Memory B cell (primary cell): Measurements from ENCODE around the gene OR2V2.
"Not testable (repeated sequence)": the region's sequence is repeated elsewhere in the genome, so short reads cannot be mapped to it uniquely, and the experiment has no call there.

ENCODE experiments used
- ATAC-seq: fragments of 150-1000 bp; cut with Tn5 transposase; 2 replicates; pipeline ENCODE4 v1.10.0; 2021; ENCODE audit warnings: low read depth, mild to moderate bottlenecking, moderate library complexity
- DNase-seq, 2 donors: peaks; one replicate each; pipeline ENCODE4 v3.0.0; 2022; ENCODE audit warnings: low spot score in 2 of 2
- H3K27ac Mint-ChIP-seq: one replicate; pipeline ENCODE4 v1.8.0; 2022; ENCODE audit warnings: mild to moderate bottlenecking, moderate library complexity, mixed read lengths
- H3K27me3 Mint-ChIP-seq: one replicate; pipeline ENCODE4 v1.8.0; 2022; ENCODE audit warnings: mixed read lengths
- H3K36me3 Mint-ChIP-seq: one replicate; pipeline ENCODE4 v1.8.0; 2022; ENCODE audit warnings: mild to moderate bottlenecking, mixed read lengths
- H3K4me1 Mint-ChIP-seq: one replicate; pipeline ENCODE4 v1.8.0; 2022; ENCODE audit warnings: mixed read lengths
- H3K4me3 Mint-ChIP-seq: one replicate; pipeline ENCODE4 v1.8.0; 2022; ENCODE audit warnings: mild to moderate bottlenecking, moderate library complexity, mixed read lengths
- H3K9me3 Mint-ChIP-seq: one replicate; pipeline ENCODE4 v1.8.0; 2022; ENCODE audit warnings: mixed read lengths

OR2V2 gene

DNA sequence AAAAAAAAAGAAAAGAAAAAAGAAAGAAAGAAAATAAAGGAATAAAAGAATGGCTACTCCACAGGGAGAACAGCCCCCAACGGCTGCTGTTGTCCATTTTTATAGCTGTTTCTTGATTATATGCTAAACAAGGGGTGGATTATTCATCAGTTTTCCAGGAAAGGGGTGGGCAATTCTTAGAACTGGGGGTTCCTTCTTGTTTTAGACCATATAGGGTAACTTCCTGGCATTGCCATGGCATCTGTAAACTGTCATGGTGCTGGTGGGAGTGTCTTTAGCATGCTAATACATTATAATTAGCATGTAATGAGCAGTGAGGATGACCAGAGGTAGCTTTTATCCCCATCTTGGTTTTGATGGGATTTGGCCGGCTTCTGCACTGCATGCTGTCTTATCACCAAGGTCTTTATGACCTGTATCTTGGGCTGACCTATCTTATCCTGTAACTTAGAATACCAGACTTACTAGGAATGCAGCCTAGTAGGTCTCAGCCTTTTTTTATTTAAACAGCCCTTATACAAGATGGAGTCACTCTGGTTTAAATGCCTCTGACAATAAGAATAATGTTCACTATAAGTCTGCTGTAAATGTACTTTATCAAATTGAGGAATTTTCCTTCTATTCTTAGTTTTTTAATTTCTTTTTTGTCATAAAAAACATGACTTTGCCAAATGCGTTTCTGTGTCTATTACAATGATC is 29.0 kb downstream of the OR2V2 start:
- no peak overlapping the region for H3K4me3 Mint-ChIP-seq
- no peaks in the 10 kb centered on the region for H3K36me3 Mint-ChIP-seq
- no peaks in the 10 kb centered on the region for H3K9me3 Mint-ChIP-seq
- ATAC-seq = no peak
- peaks cover 8% of the 10 kb centered on the region for H3K4me1 Mint-ChIP-seq
- H3K27me3 Mint-ChIP-seq = peaks cover 4% of the 10 kb centered on the region
- H3K27ac Mint-ChIP-seq = no peak overlapping the region
- no peak for DNase-seq

DNA sequence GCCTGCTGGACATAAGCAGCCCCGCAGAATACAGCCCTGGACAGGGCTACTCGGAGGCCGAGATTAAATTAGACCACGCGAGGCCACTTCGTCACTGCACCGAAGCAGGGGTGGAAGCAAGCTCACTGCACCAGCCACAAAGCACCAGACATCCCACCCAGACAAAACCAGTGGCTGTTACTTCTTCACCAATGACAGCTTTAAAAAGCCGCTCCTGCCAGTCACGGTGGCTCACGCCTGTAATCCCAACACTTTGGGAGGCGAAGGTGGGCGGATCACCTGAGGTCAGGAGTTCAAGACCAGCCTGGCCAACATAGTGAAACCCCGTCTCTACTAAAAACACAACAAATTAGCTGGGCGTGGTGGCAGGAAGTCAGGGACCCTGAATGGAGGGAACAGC is 30.2 kb downstream of the OR2V2 start:
- not testable (repeated sequence) for H3K36me3 Mint-ChIP-seq, H3K9me3 Mint-ChIP-seq, H3K4me3 Mint-ChIP-seq, DNase-seq, ATAC-seq, H3K27ac Mint-ChIP-seq, H3K27me3 Mint-ChIP-seq
- H3K4me1 Mint-ChIP-seq = peaks cover 14% of the 10 kb centered on the region

DNA sequence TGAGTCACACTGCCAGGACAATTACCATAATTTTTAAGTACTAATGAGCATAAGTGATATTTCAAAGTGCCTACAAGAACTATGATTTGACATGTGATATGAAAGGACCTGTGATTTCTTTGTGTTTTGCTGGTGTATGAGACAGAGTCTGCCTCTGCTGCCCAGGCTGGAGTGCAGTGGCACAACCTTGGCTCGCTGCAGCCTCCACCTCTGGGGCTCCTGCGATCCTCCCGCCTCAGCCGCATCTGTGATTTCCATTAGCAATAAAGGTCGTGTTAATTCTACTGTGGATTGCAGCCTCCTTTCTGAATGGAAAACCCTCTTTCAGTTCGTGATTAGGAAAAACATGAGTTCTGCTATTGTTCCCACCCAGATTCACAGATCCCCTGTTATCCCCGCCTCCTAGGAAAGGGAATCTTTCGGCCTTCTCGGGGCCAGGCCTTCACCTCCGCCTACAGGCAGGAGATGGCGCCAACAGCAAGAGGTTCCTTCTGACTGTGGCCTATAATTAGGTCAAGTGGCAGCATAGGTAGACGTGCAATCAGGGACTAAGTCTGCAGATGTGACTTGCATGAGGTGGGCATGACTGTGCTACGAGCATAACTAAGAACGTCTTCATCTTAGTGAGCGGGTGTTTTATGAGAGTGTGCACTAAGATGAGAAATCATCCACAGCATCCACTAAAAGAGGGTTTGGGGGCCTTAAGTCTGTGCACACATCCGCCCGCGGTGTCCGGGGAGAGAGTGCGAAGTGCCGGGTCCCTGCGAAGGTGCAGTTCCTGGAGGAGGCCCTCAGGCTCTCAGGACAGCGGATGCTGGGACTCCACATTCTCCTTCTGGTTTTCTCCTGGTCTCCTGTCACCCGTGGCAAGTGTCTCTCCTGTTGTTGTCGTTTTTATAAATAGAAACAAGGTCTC is 34.5 kb downstream of the OR2V2 start:
- Mint-ChIP-seq H3K27ac (peak overlapping the region; percentile 60), H3K36me3 (no peaks in the 10 kb centered on the region), H3K4me1 (peaks cover 12% of the 10 kb centered on the region), H3K4me3 (peak overlapping the region; percentile 38), H3K9me3 (peaks cover 1% of the 10 kb centered on the region), H3K27me3 (no peaks in the 10 kb centered on the region)
- peak; percentile 60 to 67 for DNase-seq
- ATAC-seq = peak; percentile 73

DNA sequence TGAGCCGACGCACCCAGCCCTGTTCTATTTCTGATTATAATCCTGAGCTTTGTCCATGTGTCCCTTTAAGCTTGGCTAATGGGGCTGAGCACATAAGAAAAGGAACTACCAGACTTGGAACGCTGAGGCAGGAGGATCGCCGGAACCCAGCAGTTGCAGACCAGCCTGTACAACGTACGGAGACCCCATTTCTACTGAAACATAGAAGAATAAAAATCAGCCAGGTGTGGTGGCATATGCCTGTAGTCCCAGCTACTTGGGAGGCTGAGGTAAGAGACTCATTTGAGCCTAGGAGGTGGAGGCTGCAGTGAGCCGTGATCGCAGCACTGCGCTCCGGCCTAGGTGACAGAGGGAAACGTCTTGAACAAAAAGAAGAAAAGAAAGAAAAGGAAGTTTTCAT is 35.3 kb downstream of the OR2V2 start:
- Mint-ChIP-seq H3K27ac (peak overlapping the region; percentile 21), H3K27me3 (no peaks in the 10 kb centered on the region), H3K4me3 (peak overlapping the region; percentile 82)

DNA sequence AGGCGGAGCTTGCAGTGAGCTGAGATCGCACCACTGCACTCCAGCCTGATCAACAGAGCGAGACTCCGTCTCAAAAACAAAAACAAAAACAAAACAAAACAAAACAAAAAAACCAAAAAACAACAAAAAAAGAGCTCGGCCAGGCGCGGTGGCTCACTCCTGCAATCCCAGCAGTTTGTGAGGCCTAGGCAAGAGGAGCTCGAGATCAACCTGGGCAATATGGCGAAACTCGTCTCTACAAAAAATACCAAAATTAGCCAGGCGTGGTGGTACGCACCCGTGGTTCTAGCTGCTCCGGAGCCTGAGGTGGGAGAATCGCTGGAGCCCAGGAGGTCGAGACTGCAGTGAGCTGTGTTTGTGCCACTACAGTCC is 37.4 kb downstream of the OR2V2 start:
- no peak for ATAC-seq
- Mint-ChIP-seq H3K4me1 (peaks cover 28% of the 10 kb centered on the region), H3K4me3 (peak overlapping the region; percentile 90), H3K36me3 (no peaks in the 10 kb centered on the region), H3K27ac (peak overlapping the region; percentile 91), H3K27me3 (no peaks in the 10 kb centered on the region), H3K9me3 (peaks cover 1% of the 10 kb centered on the region)
- DNase-seq = no peak

More for the DNA sequence above, 35.3 kb downstream of the OR2V2 start:
- no peak for ATAC-seq
- Mint-ChIP-seq H3K9me3 (peaks cover 1% of the 10 kb centered on the region), H3K4me1 (peaks cover 15% of the 10 kb centered on the region), H3K36me3 (no peaks in the 10 kb centered on the region)
- no peak for DNase-seq

DNA sequence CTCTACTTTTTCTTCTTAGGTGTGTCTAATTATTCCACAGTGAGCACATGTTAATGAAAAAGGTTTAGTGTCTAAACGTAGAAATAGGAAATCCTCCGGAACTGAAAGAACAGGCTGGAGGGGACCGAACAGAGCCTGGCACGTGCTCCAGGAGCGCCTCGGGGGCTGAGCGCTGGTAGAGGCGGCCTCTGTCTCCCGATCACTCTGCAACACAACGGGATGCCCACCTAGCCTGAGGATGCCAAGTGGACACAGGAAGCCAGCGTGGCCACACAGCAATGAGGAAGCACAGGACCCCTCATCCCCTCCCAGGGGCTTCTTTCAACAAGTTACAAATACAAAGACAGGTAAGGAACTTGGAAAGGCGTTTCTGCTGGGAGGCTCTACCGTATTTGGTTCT is 38.2 kb downstream of the OR2V2 start:
- no peaks in the 10 kb centered on the region for H3K36me3 Mint-ChIP-seq
- H3K27ac Mint-ChIP-seq = no peak overlapping the region
- DNase-seq = no peak
- peaks cover 1% of the 10 kb centered on the region for H3K9me3 Mint-ChIP-seq
- no peak for ATAC-seq
- H3K4me1 Mint-ChIP-seq = peaks cover 33% of the 10 kb centered on the region
- H3K27me3 Mint-ChIP-seq = no peaks in the 10 kb centered on the region
- H3K4me3 Mint-ChIP-seq = peak overlapping the region; percentile 14

DNA sequence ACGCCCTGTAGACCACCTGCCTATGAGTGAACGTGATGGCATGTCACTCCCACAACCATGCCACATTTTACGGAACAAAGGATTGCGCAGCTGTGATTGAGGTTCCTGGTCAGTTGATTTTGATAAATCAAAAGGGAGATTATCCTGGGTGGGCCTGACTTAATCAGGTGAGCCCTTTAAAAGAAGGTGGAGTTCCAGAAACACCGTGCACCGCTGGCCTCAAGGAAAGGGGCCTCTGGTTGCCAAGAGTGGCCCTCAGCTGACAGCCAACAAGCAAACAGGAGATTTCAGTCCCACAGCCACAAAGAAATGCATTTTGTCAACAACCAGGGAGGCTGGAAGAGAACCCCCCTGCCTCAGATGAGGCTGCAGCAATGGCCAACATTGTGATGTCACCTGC is 38.6 kb downstream of the OR2V2 start:
- H3K27ac Mint-ChIP-seq = no peak overlapping the region
- H3K27me3 Mint-ChIP-seq = no peaks in the 10 kb centered on the region
- no peak overlapping the region for H3K4me3 Mint-ChIP-seq
- H3K36me3 Mint-ChIP-seq = no peaks in the 10 kb centered on the region
- peaks cover 1% of the 10 kb centered on the region for H3K9me3 Mint-ChIP-seq
- peaks cover 33% of the 10 kb centered on the region for H3K4me1 Mint-ChIP-seq
- no peak for ATAC-seq
- DNase-seq = no peak

DNA sequence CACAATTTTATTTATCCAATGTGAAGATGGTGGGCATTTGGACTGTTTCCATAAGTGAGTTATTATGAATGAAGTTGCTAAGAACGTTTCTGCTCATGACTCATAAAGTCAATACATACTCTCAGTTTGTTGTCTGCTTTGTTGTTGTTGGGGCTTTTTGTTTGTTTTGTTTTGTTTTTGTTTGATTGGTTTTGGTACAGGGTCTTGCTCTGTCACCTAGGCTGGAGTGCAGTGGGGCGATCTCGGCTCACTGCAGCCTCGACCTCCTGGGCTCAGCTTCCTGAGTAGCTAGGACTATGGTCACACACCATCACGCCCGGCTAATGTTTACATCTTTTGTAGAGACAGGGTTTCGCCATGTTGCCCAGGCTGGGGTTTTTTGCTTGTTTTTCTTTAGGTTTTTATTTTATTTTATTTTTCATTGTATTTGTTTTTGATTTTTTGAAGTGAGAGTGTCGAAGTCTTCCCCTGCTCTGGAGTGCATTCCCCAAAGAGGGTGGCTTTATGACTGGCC is 39.7 kb downstream of the OR2V2 start:
- peaks cover 1% of the 10 kb centered on the region for H3K9me3 Mint-ChIP-seq
- peak overlapping the region; percentile 100 for H3K27ac Mint-ChIP-seq
- H3K36me3 Mint-ChIP-seq = no peaks in the 10 kb centered on the region
- peaks cover 39% of the 10 kb centered on the region for H3K4me1 Mint-ChIP-seq
- no peak overlapping the region for H3K4me3 Mint-ChIP-seq
- ATAC-seq (no peak), DNase-seq (no peak)
- no peaks in the 10 kb centered on the region for H3K27me3 Mint-ChIP-seq

DNA sequence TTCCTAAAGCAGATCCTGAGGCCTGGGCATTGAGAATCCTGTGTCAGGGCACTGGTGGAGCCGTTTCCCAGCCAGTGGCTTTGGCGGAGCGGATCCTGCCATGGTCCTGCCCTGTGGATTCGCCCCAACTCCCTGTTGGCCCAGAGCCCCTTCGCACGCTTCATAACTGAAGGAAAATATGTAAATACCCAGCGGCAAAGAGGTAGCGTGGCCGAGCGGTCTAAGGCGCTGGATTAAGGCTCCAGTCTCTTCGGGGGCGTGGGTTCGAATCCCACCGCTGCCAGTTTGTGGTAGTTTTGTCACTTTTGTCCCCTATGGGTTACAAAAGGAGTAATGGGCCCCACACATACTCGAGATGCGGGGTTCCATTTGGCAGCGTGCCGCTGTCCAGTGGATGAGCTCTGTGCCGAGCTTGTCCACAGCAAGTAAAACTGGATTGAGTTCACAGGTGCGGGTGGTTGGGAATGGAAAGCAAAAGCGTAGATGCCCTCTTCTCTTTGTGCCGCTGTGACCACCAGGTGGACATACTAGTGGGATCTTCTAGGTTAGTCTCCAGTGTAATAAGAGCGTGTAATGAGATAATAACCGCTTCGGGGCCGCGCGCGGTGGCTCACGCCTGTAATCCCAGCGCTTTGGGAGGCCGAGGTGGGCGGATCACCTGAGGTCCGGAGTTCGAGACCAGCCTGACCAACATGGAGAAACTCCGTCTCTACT is 40.3 kb downstream of the OR2V2 start:
- Mint-ChIP-seq H3K4me1 (peaks cover 42% of the 10 kb centered on the region), H3K27ac (peak overlapping the region; percentile 100), H3K4me3 (peak overlapping the region; percentile 96), H3K9me3 (peaks cover 1% of the 10 kb centered on the region), H3K27me3 (no peaks in the 10 kb centered on the region), H3K36me3 (no peaks in the 10 kb centered on the region)
- DNase-seq = peak in 1 of 2 donors; percentile 56
- no peak for ATAC-seq

DNA sequence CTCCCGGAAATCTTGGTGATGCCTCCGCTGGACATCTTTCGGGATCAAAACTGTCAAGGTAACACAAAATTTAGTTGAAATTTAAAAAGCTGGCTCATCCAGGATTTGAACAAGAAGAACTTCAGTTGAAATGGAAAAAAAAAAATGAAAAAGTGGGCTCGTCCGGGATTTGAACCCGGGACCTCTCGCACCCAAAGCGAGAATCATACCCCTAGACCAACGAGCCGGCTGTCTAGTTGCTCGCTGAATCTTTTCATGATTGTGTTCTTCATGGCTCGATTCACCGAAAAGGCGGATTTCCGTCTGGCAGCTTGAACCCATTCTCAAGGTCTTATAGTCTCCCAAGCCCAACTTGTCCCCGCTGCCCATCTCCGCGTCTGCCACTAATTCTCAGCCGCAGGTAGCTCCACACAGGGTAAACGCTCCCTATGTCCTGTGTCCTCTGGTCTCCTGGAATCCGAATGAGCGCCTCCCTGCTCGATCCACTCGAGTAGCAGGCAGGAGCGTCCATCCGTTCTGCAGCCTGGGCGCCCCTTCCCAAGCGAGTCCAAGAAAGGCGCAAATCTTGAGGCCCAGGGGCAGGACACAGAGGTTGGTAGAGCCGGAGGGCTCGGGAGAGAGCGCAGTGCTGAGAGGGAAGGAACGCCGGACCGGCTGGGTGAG is 41.4 kb downstream of the OR2V2 start:
- Mint-ChIP-seq H3K36me3 (no peaks in the 10 kb centered on the region), H3K27ac (peak overlapping the region; percentile 100), H3K9me3 (no peaks in the 10 kb centered on the region), H3K4me1 (peaks cover 42% of the 10 kb centered on the region), H3K27me3 (no peaks in the 10 kb centered on the region), H3K4me3 (peak overlapping the region; percentile 96)
- DNase-seq (peak; percentile 85 to 88), ATAC-seq (peak; percentile 8)

DNA sequence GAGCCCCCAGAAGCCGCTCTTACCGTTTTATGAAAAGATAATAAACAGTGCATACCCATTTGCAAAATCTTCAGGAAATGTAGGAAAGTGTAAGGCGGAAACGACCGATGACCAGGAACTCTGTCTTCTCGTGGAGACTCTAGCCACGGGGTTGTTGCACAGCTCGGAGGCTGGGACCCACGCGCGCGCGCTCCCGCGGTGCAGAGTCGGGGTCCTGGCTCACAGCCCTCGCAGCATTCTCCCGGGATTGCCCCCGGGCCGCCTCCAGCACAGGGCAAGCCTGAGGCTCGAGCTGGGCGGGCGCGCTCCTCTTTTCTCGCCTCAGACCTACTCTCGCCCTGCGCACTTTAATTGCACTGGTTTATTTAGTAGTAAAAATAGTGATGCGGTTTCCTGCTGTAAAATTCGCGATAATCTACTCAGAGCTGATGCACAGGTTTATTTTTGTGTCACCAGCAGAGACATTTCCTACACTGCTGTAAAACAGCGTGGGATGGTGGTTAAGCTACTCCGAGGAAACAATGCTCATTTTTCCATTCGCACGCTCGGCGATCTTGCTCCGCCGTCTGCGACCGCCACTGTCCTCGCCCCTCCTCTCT is 42.1 kb downstream of the OR2V2 start:
- H3K4me3 Mint-ChIP-seq = peak overlapping the region; percentile 96
- H3K9me3 Mint-ChIP-seq = no peaks in the 10 kb centered on the region
- peaks cover 39% of the 10 kb centered on the region for H3K4me1 Mint-ChIP-seq
- H3K27ac Mint-ChIP-seq = peak overlapping the region; percentile 100
- ATAC-seq (peak; percentile 18), DNase-seq (peak in 1 of 2 donors; percentile 56)
- H3K36me3 Mint-ChIP-seq = no peaks in the 10 kb centered on the region
- no peaks in the 10 kb centered on the region for H3K27me3 Mint-ChIP-seq

DNA sequence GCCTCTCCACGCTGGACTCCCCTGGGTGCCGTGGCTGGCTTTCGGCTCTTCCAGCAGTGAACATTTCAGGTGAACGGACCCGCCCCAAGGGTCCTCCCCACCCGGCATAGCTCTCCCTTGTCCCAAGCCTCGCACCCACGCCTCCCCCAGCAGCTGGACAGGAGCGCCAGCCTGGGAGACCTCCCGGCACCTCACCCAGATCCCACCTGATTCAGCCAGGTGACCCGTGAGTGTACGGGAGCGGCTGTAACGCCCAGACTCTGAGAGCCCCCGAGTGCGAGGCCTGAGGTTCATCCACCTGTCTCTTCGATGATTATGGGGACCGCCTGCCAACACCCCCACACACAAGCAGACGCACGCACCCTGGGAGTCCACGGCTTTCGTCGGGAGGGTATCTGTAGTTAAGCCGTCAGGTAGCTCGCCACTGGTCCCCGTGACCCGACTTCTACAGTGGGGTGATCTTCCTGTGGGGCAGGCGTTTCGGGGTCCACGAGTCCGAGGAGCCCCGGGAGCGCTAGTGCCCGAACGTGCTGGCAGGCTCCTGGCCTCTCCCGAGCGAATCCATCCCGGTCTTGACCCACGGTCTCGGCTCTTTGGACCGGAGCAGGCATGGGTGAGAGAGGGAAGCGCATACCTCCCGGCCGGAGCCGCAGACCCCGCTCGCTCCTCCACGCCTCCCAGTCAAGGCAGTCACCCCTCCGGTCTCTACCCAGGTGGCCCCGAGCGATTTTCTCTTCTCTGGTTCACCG is 42.8 kb downstream of the OR2V2 start:
- H3K36me3 Mint-ChIP-seq = no peaks in the 10 kb centered on the region
- H3K9me3 Mint-ChIP-seq = no peaks in the 10 kb centered on the region
- ATAC-seq (no peak), DNase-seq (peak in 1 of 2 donors; percentile 56)
- H3K4me3 Mint-ChIP-seq = peak overlapping the region; percentile 96
- H3K4me1 Mint-ChIP-seq = peaks cover 39% of the 10 kb centered on the region
- H3K27me3 Mint-ChIP-seq = no peaks in the 10 kb centered on the region
- peak overlapping the region; percentile 100 for H3K27ac Mint-ChIP-seq
